OCI-LY1 (cell line): Measurements from ENCODE around the gene PTPRD.

Experiments used
- CTCF ChIP-seq: fragments of 200-600 bp; sonication (generic), shearing (Covaris generic); IDR thresholded peaks from 2 replicates; pipeline ENCODE4 v1.5.1; 2017; ENCODE audit warnings: mild to moderate bottlenecking, antibody characterized with exemption, low read length, moderate library complexity, mixed read lengths
- EZH2 ChIP-seq: fragments of 200-600 bp; sonication (generic), shearing (Covaris generic); IDR thresholded peaks from 2 replicates; pipeline ENCODE4 v1.8.0; 2017; ENCODE audit warnings: borderline replicate concordance, mixed run types, mild to moderate bottlenecking, antibody characterized with exemption, low read length, moderate library complexity, mixed read lengths

GRCh38 chr9:8432224-8432623 is 2180.6 kb downstream of the PTPRD start:
- TF ChIP-seq CTCF (no peak), EZH2 (no peak)
